Thoracic aorta (tissue), 2 donors: ENCODE results near the gene PPP1R9B. TPM values are rescaled to one million over a fixed set of nuclear protein-coding genes. Genes with fewer than 3 reads are reported as not detected.
A peak's percentile ranks its signal among the peaks of the same experiment; 100 is the strongest.

Experiments used
- ATAC-seq: fragments of 150-250 bp; one replicate; pipeline ENCODE4 v1.8.0; 2017; ENCODE audit warnings: low read depth; ENCODE audit not compliant: insufficient number of reproducible peaks, low FRiP score
- DNase-seq: peaks from one replicate; pipeline ENCODE4 v3.0.0-alpha.2; 2020; ENCODE audit warnings: low spot score
- H3K27ac ChIP-seq, 2 donors: fragments of 200-600 bp; sonication (generic); 1 replicate in 1 of 2; 2 replicates in 1 of 2; pipeline ENCODE4 v1.5.1; 2016; ENCODE audit warnings: mild to moderate bottlenecking in 2 of 2, moderate library complexity in 2 of 2
- H3K27me3 ChIP-seq: fragments of 200-600 bp; sonication (generic); replicated peaks from 2 replicates; pipeline ENCODE4 v1.6.0; 2016; ENCODE audit warnings: mild to moderate bottlenecking; ENCODE audit not compliant: insufficient read depth
- H3K36me3 ChIP-seq: fragments of 200-600 bp; sonication (generic); one replicate; pipeline ENCODE4 v1.5.1; 2016
- H3K4me1 ChIP-seq, 2 donors: fragments of 200-600 bp; sonication (generic); 1 replicate in 1 of 2; 2 replicates in 1 of 2; pipeline versions ENCODE4 v1.5.1 to v1.6.0; 2016; ENCODE audit warnings: low read depth in 2 of 2, mild to moderate bottlenecking in 1 of 2; ENCODE audit not compliant: control insufficient read depth in 1 of 2
- H3K4me3 ChIP-seq: fragments of 200-600 bp; sonication (generic); 2 replicates; pipeline ENCODE4 v1.5.1; 2016; ENCODE audit warnings: mild to moderate bottlenecking
- H3K9me3 ChIP-seq: fragments of 200-600 bp; sonication (generic); 2 replicates; pipeline ENCODE4 v1.5.1; 2016
- total RNA-seq, 2 donors: library from RNA; depleted of rRNA; stranded (reverse); fragments of >200 nt; gene quantifications; one replicate each; pipeline versions ENCODE4 v1.1.0 to v1.2.3, GENCODE V29; 2016
- TF ChIP-seq, protein P1 (sequence below): fragments of 200-600 bp; sonication (generic); IDR thresholded peaks from one replicate; pipeline ENCODE4 v1.5.1; 2019; ENCODE audit warnings: antibody characterized with exemption

PPP1R9B gene
- total RNA-seq, 2 donors from 2014 or later = 53.3 to 67.1 TPM

DNA sequence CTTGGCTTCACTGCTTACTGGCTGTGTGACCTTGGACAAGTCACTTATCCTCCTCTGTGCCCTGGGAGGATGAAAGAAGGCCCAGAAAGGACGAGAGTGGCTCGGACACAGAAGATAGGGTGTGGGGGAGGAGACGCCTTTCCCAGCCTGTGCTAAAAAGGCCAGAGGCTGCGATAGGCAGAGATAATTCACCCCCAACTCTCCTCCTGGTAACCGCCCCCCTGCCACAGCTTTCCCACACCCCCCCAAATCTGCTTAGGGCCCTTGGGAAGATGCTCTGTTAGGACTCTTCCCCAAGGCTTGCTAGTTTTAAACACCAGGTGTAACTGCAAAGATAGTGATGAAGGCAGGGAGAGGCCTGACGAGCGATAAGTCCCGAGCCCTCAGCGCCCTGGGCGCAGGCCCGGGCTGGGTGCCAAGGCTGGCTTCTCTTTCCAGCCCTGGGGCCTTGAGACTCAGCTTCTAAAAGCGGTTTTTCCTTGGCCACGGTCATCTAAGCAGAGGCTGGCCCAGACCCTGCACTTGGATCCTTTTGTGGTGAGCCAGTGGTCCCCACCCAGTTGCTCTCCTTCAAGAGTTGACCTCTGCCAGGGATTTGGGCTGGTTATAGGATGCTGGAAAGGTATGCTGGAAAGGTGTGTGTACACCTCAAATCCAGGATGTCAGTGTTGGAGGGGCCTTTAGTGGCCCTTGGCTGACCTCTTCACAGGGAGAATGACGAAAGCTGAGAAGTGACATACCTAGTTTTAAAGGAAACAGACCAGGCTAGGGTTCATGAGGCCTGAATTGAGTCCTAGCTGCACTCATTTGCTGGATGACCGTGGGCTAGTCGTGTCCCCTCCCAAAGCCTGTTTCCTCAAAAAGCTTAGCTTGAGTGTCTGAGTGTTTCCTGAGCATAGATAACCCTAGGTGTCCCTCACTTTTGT, 3.4 kb upstream of the PPP1R9B start:
- DNase-seq = no peak
- TF ChIP-seq, protein P1, sequence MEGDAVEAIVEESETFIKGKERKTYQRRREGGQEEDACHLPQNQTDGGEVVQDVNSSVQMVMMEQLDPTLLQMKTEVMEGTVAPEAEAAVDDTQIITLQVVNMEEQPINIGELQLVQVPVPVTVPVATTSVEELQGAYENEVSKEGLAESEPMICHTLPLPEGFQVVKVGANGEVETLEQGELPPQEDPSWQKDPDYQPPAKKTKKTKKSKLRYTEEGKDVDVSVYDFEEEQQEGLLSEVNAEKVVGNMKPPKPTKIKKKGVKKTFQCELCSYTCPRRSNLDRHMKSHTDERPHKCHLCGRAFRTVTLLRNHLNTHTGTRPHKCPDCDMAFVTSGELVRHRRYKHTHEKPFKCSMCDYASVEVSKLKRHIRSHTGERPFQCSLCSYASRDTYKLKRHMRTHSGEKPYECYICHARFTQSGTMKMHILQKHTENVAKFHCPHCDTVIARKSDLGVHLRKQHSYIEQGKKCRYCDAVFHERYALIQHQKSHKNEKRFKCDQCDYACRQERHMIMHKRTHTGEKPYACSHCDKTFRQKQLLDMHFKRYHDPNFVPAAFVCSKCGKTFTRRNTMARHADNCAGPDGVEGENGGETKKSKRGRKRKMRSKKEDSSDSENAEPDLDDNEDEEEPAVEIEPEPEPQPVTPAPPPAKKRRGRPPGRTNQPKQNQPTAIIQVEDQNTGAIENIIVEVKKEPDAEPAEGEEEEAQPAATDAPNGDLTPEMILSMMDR = no peak
- H3K4me1 ChIP-seq = peaks cover 39 to 51% of the 10 kb centered on the region in 2 donors
- H3K9me3 ChIP-seq = no peaks in the 10 kb centered on the region
- no peaks in the 10 kb centered on the region for H3K27me3 ChIP-seq
- no peak overlapping the region for H3K4me3 ChIP-seq
- peak overlapping the region; percentile 90 to 94 for H3K27ac ChIP-seq
- H3K36me3 ChIP-seq = no peaks in the 10 kb centered on the region
- no peak for ATAC-seq

DNA sequence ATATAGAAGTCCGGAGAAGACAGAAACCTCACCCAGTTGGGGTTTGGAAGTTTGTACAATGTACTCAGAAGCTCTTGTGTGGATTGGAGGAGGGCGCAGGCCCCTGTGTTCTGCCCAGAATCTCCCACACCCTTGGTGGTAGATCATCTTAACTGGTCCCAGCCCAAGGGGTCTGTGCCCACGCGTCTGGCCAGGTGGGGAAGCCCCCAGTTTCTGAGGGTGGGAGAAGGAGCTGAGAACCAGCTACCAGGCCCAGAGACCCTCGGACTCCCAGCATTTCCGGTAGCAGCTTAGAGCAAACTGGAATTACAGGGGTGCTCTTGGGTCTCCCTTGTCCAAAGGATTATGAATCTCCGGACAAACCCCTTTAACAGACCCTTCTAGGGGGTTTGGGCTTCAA, 2.3 kb upstream of the PPP1R9B start:
- TF ChIP-seq, protein P1 = no peak
- no peaks in the 10 kb centered on the region for H3K27me3 ChIP-seq
- H3K4me3 ChIP-seq = peak overlapping the region; percentile 96
- no peaks in the 10 kb centered on the region for H3K9me3 ChIP-seq
- H3K4me1 ChIP-seq = peaks cover 40 to 58% of the 10 kb centered on the region in 2 donors
- no peaks in the 10 kb centered on the region for H3K36me3 ChIP-seq
- DNase-seq = no peak
- ATAC-seq = no peak
- H3K27ac ChIP-seq = peak overlapping the region; percentile 90 to 94

DNA sequence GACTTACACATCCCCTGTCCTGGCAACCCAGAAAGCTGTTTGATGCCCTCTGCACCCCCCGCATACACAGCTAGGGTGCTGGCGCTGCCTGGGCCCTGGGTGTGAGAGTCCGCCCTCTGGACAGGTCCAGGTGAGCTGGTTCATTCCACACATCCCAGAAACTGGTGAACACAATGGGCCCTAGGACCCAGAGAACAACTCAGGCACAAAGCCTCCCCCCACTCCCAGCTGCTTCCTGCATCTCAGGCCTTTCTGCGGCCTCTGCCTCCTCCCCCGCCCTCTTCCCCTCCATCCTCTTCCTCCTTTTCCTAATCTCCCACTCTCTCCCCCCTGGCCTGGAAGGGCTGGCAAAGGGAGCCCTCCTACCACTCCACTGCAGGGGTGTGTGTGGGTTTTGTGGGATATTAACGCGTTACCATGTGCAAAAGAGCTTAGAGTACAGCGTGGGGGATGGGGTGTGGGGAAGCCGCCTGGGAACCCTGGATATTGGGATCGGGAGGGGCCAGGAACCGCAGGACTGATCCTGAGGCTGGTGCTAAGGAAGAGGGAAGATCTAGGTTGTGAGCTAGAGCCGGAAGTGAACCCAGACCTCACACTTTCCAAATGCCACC, 1.6 kb upstream of the PPP1R9B start:
- H3K4me3 ChIP-seq = peak overlapping the region; percentile 96
- ATAC-seq = no peak
- H3K4me1 ChIP-seq = peaks cover 45 to 65% of the 10 kb centered on the region in 2 donors
- no peaks in the 10 kb centered on the region for H3K9me3 ChIP-seq
- TF ChIP-seq, protein P1 = no peak
- H3K36me3 ChIP-seq = no peaks in the 10 kb centered on the region
- peak overlapping the region; percentile 90 to 94 for H3K27ac ChIP-seq
- H3K27me3 ChIP-seq = no peaks in the 10 kb centered on the region
- no peak for DNase-seq

DNA sequence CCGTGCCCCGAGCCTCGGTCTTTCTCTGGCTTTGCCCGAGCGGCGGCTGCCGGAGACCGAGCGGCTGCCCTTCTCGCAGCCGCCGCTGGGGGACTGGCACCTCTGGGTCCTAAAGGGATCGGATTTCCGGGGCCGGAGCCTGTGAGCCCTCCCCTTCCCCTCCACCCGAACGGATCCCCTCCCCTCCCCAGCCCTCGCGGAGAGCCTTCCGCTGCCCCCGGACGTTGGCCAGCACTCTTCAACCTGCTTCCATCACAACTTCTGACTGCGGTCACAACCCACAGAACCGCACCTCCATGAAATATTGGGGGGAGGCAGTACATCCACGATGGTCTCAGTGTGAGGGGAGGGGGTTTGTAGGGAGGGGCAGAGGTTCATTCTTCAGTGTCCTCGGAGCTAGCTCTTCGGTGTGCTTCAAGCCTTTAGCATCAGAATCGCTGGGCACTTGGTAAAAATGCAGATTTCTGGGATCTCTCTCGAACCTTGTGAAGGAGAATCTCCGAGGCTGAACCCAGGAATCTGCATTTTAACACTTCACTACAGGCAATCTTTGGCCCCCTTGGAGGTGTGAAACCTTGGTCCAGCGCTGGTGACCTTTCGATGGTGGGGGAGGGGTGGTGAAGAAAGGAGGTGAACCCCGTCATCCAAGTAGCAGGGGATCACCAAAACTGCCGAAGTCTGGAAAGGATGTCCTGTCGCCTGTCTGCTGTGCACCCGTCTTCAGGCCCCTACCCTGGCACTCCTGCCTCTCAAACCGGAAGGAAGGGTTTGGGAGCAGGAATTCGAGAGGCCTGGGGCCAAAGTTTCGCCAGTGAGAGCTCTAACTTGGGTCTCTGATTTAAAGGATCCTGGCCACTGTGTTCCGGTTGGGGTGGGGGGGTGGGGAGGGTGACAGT, 812 bp upstream of the PPP1R9B start:
- peak overlapping the region; percentile 96 for H3K4me3 ChIP-seq
- peaks cover 51 to 68% of the 10 kb centered on the region in 2 donors for H3K4me1 ChIP-seq
- TF ChIP-seq, protein P1 = peak; percentile 96
- DNase-seq = peak; percentile 72
- H3K9me3 ChIP-seq = no peaks in the 10 kb centered on the region
- ATAC-seq = peak; percentile 54
- peak overlapping the region; percentile 90 to 94 for H3K27ac ChIP-seq
- no peaks in the 10 kb centered on the region for H3K36me3 ChIP-seq
- H3K27me3 ChIP-seq = no peaks in the 10 kb centered on the region
